Measurements from ENCODE around the gene ATMIN. TPM values are rescaled to one million over a fixed set of nuclear protein-coding genes. Genes with fewer than 3 reads are reported as not detected.

The ATMIN gene
- total and polyA plus RNA-seq, 10 of the 15 experiments (the other 5 are each of a cell fraction or from before 2014, with no cell fraction given): 5.2 to 28.9 (median 18.3) TPM

GRCh38 chr16:80993307-80993706 lies 42.3 kb upstream of the ATMIN start:
- no peaks in the 10 kb centered on the region for H3K9me3 ChIP-seq (replicated peaks; ENCODE audit: control insufficient read depth, insufficient read depth, low read length)
- no peak for FAIRE-seq
- intact Hi-C loops (cut with micrococcal nuclease; ENCODE audit: unreplicated experiment) (no loop called here), in situ Hi-C loops (cut with MboI) (no loop called here)
- ChIA-PET RAD21 (ENCODE audit: unreplicated experiment) (interaction anchor here (1.1 kb wide), 1 partner anchor 10 kb away, joined by 3 read pairs; no protein-coding TSS in a partner anchor), POLR2A (interaction anchor here (0.5 to 1.6 kb wide), 2 partner anchors 9 to 37 kb away, joined by 4 read pairs; no protein-coding TSS in a partner anchor), SMC1A (ENCODE audit: uncharacterized antibody, unreplicated experiment) (interaction anchor here (0.9 to 1.6 kb wide), 5 partner anchors 9 to 163 kb away, joined by 3 to 8 read pairs (median 4); partner anchors contain the start of genes CENPN and CMC2), CTCF (interaction anchor here (0.9 to 2.6 kb wide), 5 partner anchors 11 to 42 kb away, joined by 3 to 22 read pairs (median 6); partner anchors contain the start of gene ATMIN)
- H3K79me2 ChIP-seq (ENCODE audit: control insufficient read depth, insufficient read depth, low read length): peaks cover 57% of the 10 kb centered on the region
- no peaks in the 10 kb centered on the region for H3K27me3 ChIP-seq (replicated peaks in 1 of 2; ENCODE audit: control insufficient read depth in 2 of 2, insufficient read depth in 2 of 2, low read length in 1 of 2)
- ATAC-seq: no peak
- no peak for DNase-seq (ENCODE audit: low read depth, low spot score)
- no peaks in the 10 kb centered on the region for H3K4me1 ChIP-seq (ENCODE audit: control insufficient read depth, insufficient read depth, low read length)
- H3K36me3 ChIP-seq (ENCODE audit: control insufficient read depth in 2 of 2, insufficient read depth in 2 of 2, low read length in 1 of 2): peaks cover 3 to 10% of the 10 kb centered on the region in 2 experiments
- TF ChIP-seq POLR2A (IDR thresholded peaks at IDR 0.05; ENCODE audit: low read depth, low read length) (no peak), MTA3 (IDR thresholded peaks at IDR 0.05; ENCODE audit: borderline replicate concordance, low read length) (no peak), ZNF687 (IDR thresholded peaks at IDR 0.05) (no peak), KAT2A (conservative IDR thresholded peaks at IDR 0.05; ENCODE audit: control insufficient read depth, low read depth, low read length) (no peak), LARP7 (IDR thresholded peaks at IDR 0.05) (no peak), POLR2AphosphoS5 (IDR thresholded peaks at IDR 0.05; ENCODE audit: low read length) (no peak), BMI1 (IDR thresholded peaks at IDR 0.05; ENCODE audit: borderline replicate concordance) (no peak), CHD4 (IDR thresholded peaks at IDR 0.05) (no peak), CBX5 (IDR thresholded peaks at IDR 0.05; ENCODE audit: low read depth) (no peak), DPF2 (IDR thresholded peaks at IDR 0.05) (no peak), MEF2B (IDR thresholded peaks at IDR 0.05; ENCODE audit: partially characterized antibody, poor library complexity, severe bottlenecking) (no peak), SMARCA5 (IDR thresholded peaks at IDR 0.05) (no peak), YBX1 (IDR thresholded peaks at IDR 0.05) (no peak), PKNOX1 (IDR thresholded peaks at IDR 0.05) (no peak), MEF2A (IDR thresholded peaks at IDR 0.05; ENCODE audit: insufficient read depth, low read depth, low read length) (no peak), ZZZ3 (IDR thresholded peaks at IDR 0.05; ENCODE audit: control insufficient read depth, insufficient read length, low read depth) (no peak), SMC3 (IDR thresholded peaks at IDR 0.05; ENCODE audit: borderline replicate concordance, low read length) (no peak), MAX (IDR thresholded peaks at IDR 0.05; ENCODE audit: low read depth, low read length) (no peak)
- H3K9ac ChIP-seq (ENCODE audit: control insufficient read depth, insufficient read depth, low read length): no peak overlapping the region
- no peak overlapping the region for H3K27ac ChIP-seq (ENCODE audit: control insufficient read depth, insufficient read depth)
- no peak overlapping the region for H3K4me3 ChIP-seq
- no TSS peak for BruUV-seq (replicated peaks)
- no peak overlapping the region for H3K4me2 ChIP-seq (ENCODE audit: control insufficient read depth, insufficient read depth)
- 81% methylated on average over 6 of the region's 6 CpGs for WGBS (ENCODE audit: insufficient coverage, insufficient replicate concordance, low lambda C conversion rate, missing lambda C conversion rate)
- no peak overlapping the region for H2AFZ ChIP-seq (ENCODE audit: control insufficient read depth, low read depth, low read length)
- peaks cover 3% of the 10 kb centered on the region; the same call in 1 of the 2 replicates for H4K20me1 ChIP-seq (ENCODE audit: control insufficient read depth, insufficient read depth)
